HTR-8/SVneo (cell line): ENCODE data around the gene CD209.

ENCODE experiments used
- DNase-seq: peaks from one replicate; pipeline ENCODE4 v3.0.0; 2011; ENCODE audit warnings: low spot score, mixed read lengths; ENCODE audit not compliant: insufficient read length
- FAIRE-seq: peaks from 2 replicates; lab custom pipeline; 2011; peaks lifted over from hg19 to GRCh38; lab: Jason Lieb, UNC

Gene CD209

DNA sequence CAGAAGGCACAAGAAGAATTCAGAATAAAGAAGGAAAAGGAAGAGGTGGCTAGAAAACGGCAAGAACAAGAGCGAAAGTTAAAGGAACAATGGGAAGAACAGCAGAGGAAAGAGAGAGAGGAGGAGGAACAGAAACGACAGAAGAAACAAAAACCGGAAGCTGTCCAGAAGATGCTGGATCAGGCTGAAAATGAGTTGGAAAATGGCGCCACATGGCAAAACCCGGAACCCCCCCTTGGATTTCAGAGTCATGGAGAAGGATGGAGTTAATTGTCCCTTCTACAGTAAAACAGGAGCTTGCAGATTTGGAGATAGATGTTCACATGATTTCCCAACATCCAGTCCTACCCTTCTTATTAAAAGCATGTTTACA lies 6.7 kb downstream of the CD209 start:
- FAIRE-seq: no peak

DNA sequence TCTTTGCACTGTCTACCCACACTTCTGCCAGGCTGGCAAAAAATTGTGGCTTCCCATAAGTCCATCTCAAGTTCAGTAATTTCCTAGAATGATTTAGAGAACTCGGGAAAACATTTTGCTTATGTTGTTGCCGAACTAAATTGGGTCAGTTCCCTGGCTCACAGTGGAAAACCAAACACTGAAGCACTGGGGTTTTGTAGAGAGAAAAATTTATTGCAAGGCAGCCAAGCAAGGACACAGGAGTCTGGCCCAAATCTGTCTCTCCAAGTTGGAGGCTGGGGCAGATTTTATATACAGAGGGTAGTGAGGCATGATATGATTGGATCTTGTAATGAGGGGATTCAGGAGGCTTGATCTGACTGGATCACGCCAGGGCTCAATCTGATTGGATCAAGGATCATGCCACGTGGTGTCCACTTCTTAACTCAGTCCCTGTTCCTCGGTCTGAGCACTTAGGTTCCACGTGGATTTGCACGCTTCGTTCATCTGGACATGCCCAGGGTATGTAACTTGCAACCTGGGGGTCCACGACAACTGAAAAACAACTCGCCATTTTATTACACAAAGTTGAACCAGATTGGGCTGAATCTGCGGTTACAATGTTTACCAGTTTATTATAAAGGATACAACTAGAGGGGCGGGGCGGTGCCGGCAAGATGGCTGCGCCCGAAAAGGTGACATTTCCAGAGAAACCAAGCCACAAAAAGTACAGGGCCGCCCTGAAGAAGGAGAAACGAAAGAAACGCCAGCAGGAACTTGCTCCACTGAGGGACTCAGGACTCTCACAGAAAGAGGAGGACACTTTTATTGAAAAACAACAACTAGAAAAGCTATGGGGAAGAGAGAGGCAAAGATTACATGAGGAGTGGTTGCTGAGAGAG lies 7.3 kb downstream of the CD209 start:
- FAIRE-seq (no peak), DNase-seq (no peak)

More for the DNA sequence above, 6.7 kb downstream of the CD209 start:
- DNase-seq: no peak

DNA sequence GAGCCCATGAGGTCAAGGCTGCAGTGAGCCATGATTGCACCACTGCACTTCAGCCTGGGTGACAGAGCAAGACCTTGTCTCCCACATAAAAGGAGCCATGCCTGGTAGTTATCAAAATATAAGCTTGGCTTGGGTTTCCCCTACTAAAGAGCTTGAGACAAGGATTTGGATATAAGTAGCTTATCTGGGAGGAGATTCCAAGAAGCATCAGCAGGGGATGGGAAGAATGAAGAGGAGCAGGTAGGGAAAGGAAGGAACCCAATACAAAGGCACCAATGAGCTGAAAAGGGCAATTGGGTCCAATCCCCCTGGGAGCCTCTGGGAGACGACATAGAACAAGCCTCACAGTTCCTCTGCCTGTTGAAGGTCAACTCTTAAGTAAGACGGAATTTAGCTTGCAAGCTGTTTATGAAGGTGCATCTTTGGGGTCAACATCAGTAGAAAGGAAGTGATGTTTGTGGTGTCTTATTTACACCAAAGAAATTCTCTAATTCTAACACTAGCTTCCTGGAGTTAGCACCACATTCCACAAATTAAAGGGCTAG lies 8.1 kb downstream of the CD209 start:
- no peak for DNase-seq
- FAIRE-seq: no peak

DNA sequence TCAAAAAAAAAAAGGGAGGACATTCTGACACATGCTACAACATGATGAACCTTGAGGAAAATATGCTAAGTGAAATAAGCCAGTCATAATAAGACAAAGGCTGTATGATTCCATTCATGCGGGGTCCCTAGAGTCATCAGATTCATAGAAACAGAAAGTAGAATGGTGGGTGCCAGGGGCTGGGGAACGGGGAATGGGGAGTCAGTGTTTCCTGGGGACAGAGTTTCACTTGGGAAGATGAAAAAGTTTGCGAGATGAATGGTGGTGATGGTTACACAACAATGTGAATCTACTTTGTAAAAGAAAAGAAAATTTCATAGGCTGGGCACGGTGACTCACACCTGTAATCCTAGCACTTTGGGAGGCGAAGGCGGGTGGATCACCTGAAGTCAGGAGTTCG lies 9.3 kb downstream of the CD209 start:
- FAIRE-seq: no peak
- DNase-seq: no peak

DNA sequence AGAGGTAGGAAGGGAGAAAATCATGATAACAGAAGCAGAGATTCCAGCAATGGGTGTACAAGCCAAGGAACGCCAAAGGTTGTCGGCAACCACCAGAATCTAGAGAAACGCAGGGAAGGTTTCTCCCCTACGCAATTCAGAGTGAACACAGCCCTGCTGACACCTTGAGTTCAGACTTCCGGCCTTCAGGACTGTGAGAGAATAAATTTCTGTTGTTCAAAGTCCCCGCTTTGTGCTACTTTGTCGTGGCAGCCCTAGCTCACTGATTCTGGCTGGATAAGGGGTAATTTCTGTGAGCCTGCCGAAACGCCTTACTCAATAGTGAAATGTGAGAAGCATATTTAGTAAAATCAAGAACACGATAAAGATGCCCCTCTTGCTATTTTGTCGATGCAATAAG lies 10.1 kb downstream of the CD209 start:
- no peak for FAIRE-seq
- no peak for DNase-seq

DNA sequence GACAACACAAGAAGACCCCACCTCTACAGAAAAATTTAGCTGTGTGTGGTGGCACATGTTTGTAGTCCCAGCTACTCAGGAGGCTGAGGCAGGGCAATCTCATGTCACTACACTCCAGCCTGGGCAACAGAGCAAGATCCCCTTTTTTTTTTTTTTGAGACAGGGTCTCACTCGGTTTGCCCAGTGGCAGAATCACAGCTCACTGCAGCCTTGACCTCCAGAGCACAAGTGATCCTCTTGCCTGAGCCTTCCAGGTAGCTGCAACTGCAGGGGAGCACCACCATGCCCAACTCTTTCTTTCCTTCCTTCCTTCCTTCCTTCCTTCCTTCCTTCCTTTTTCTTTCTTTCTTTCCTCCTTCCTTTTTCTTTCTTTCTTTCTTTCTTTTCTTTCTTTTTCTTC lies 11.2 kb downstream of the CD209 start:
- DNase-seq (no peak), FAIRE-seq (no peak)

DNA sequence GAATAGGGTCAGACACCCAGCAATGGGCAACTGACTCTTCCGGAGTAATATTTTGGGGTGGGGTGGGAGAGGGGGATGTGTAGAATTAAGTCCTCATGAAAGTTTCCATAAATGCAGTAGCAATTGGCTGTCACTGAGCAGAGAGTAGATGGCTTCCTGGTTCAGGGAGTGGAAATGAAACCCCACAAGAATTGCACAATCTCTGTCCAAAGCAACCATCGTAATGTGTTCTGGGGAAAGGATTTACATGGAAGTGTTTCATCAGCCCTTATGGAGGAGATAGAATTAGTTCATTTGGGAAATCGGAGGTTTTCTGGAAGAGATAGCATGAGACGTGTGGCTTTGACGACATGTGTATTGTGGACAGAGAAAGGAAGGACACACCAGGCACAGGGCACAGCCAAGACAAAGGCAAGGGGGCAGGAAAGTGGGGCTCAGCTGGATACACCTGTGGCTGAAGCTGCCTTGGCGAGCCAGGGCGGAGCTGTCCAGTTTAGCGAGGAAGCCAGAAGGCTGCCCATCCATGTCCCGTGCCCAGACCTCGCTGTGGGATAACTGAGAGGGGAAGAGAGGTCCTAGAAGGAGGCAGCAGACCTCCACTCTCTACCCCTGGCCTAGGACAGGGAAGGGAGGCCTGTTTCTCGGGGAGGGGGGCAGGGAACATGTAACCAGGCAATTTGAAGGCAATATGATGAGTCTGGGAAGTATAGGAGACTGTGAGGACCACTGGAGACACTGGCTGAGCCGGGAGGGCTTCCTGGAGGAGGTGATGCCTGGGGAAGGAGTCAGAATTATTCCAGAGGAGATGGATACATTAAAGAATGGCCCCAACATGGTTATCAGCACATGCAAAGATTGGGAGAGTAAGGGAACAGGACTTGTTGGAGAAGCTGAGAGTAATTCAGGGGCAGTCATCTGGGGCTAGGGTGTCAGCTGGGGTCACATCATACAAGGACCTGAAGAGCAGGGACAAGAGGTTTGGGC lies 12.8 kb downstream of the CD209 start:
- DNase-seq: no peak

DNA sequence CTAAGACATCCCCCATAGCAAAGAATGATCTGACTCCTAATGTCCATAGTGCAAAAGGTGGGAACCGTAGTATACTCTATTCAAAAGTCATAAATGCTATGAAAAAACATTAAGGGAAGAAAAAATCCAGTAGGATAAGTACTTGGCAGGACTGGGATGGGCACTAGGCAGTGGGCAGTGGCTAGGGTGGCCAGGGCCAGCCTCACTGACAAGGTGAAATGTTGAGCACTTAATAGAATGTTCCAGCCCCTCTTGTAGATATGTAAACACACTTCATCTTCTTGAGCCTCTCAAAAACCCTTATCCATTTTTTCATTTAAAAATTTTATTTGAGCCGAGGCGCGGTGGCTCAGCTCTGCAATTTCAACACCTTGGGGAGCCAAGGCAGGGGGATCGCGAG lies 14.0 kb downstream of the CD209 start:
- DNase-seq (no peak), FAIRE-seq (no peak)

More for the DNA sequence above, 12.8 kb downstream of the CD209 start:
- FAIRE-seq: peak; percentile 33

DNA sequence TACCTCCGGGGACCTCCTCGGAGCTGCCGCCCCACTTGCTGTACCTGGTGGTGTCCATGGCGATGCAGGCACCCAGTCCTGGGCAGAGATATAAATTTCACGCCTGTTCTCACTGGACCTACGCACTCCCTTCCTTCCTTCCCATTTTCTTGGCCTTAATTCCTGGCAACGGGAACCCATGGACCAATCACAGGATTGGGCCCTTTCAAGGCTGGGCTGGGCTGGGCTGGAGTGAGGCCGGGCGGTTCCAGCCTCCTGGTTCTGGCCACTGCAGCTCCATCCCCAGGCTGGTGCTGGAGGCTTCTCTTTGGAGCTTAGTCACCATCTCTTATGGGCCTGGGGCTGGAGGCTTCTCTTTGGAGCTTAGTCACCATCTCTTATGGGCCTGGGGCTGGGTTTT lies 15.3 kb downstream of the CD209 start, which contains the start of gene CLEC4G:
Gene CLEC4G, minus strand, starts transcription at position 66 of the 400 bp plus-strand sequence. Its CDS starts 8 bp downstream, at position 58.
- no peak for FAIRE-seq
- DNase-seq: no peak

DNA sequence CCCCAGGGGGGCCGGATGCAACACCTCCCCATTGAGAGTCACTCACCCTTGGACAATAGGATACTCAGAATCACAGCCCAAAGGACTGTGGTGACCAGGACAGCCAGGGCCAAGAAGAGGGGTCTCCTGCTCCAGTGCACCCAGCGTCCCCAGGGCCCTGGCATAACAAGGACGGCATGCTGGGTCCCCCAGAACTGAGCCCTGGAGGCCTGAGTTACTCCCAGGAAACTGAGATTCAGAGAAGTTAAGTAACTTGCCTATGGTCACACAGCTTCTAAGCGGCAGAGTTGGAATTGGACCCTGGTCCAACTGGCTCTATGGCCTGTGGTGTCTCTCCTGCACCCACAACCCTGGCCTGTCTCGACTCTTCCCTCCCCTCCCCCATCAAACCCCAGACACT lies 15.7 kb downstream of the CD209 start:
- FAIRE-seq: no peak
- DNase-seq: no peak

DNA sequence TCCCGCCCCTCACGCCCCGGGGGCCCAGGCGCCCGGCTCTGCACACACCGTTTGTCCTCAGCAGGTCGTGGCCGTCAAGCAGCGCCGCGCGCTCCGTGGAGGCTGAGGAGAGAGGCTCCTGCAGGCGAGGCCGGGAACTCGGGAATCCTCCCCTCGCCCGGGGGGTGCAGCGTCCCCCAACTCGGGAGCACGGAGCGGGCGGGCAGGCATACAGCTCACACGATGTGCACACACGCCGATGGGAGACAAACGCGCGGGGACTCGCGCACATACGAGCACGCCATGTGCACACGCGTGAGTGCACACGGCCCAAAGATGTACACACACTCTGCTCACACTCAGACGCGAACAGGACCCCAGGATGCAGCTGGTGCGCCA lies 16.1 kb downstream of the CD209 start:
- DNase-seq (no peak), FAIRE-seq (no peak)

DNA sequence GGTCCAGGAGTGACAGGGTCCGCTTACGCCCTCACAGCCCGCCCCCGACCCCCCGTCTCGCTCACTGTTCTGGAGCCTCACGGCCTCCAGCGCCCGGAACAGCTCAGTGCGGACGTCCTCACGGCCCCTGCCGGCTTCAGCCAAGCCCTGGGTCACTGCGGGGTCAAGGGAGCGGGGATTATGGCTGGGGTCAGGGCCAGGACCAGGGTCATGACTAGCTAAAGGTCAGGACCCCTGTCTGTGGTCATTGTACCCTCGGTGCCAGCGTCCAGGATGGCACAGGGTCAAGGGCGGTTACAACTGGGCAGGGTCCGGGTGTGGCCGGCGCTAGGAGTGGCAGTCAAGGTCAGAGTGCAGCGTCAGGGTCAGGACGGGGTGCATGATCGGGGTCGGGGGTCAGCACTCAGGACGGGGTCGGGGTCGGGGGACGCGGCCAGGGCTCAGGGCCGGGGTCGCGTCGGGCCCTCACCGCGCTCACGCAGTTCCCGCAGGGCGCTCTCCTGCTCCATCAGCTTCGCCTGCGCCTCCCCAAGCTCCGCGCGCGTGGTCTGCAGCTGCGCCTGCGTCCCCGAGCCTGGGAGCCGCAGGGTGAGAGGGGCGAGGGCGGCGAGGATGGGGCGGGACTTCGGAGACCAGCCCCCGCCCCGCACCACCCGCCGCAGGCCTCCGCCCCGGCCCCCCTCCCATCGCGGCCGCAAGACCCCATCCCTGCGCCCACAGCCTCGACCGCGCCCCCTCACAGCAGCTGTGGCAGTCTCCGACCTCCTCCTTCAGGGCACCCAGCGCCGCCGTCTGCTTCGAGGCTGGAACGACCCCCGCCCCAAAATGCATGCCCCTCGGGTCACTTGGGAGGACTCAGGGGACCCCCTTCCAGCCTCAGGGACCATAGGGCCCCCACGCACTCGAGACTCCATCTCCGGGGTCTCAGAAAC lies 16.8 kb downstream of the CD209 start:
- FAIRE-seq (no peak), DNase-seq (no peak)

DNA sequence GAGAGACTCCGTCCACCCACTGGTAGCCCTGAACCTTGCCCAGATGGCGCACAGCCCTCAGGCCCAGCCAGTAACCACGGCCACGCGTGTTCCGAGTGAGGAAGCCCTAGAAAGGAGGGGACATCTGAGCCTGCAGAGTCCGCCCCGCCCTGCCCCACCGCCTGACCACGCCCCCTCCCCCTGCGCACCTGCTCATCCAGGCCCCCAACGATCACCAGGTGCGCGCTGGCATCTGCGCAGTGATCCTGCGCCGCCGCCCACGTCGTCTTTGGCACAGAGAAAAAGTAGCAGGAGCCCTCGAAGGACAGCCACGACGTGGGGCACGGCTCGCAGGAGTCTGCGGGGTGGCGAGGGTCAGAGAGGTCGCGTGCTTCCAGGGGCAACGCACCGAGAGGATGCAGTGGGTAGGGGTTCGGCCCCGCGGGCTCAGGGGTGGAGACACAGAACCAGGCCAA lies 17.5 kb downstream of the CD209 start:
- no peak for FAIRE-seq
- DNase-seq: no peak

DNA sequence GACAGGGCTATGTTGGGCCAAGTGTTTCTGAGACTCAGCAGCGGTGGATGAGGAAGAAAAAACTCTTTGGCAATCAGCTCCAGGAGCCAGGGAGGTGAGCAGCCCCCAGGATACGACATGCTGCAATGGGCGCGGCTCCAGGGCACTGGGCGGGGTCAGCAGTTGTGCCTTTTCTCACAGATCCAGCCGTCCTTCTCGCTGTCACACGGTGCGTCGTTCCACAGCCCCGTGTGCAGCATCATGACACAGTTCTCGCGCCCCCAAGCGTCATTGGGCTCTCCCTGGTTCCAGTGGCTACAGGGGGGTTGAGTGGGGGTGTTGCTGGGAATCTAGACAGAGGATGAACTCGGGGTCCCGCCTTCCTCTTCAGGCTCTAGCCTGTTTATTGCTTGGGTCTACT lies 18.1 kb downstream of the CD209 start:
- DNase-seq: no peak
- FAIRE-seq: no peak

DNA sequence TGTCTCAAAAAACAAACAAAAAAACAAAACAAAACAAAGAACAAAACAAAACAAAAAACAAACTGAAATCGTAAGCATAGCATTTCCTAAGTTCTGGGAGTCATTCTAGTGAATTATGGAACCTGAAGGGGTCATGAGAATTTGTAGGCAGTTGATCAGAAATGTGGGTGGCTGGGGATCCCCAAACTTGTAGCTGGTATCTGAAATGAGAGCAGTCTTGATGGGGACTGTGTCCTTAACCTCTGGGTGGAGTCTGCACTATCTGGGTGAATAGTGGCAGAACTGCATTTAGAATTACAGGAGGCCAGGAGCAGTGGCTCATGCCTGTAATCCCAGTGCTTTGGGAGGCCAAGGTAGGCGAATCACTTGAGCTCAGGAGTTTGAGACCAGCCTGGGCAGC lies 21.5 kb downstream of the CD209 start:
- FAIRE-seq (no peak), DNase-seq (no peak)

DNA sequence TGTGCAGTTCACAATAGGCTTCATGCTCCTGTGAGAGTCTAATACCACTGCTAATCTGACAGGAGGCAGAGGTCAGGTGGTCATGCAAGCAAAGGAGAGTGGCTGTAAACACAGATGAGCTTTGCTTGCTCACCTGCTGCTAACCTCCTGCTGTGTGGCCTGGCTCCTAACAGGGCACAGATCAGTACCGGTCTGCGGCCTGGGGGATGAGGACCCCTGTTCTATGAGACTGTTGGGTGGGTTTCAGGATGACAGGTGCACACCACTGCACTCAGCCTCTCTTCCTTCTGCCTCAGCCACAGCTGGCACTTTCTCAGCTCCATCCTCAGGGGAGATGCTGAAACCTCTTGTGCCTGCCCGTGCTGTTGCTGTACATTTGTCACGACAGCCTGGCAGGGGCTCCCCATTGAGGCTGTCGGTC lies 25.1 kb downstream of the CD209 start:
- FAIRE-seq: no peak
- no peak for DNase-seq

DNA sequence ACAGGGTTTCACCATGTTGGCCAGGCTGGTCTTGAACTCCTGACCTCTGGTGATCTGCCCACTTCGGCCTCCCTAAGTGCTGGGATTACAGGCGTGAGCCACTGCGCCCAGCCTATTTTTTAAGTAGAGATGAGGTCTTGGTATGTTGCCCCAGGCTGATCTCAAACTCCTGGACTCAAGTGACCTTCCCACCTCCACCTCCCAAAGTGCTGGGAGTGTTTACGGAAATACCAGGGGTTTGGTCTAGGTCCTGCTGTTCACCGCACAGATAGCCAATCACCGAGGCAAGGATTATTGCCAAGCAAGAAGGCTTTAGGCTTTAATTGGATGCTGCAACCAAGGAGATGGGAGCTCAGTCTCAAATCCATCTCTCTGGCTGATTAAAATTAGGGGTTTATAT lies 27.0 kb downstream of the CD209 start:
- DNase-seq (no peak), FAIRE-seq (no peak)

DNA sequence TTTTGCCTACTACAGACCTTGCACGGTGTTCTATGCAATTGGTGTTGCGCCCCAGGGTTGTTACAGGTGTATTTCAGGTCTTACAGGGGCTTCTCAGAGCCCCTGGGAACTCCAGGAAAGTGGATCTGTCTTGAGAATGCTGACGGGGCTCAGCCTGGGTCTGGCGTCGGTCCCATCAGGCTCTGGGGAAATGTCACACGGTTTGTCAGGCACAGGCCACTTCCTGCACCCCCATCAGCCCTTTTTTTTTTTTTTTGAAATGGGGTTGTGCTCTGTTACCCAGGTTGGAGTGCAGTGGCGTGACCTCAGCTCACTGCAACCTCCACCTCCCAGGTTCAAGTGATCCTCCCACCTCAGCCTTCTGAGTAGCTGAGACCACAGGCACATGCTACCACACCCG lies 28.7 kb downstream of the CD209 start:
- no peak for FAIRE-seq

DNA sequence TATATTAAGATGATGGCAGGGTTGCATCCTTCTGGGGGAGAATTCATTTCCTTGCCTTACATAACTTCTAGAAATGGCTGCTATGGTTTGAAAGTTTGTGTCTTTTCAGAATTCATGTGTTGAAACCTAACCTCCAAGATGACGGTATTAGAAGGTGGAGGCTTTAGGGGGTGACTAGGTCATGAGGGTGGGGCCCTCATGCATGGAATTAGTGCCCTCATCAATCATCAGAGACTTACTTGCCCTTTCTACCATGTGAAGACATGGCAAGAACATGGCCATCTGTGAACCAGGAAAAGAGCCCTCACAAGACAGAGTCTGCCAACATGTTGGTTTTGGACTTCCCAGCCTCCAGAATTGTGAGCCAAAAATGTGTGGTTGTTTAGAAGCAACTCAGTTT lies 30.6 kb downstream of the CD209 start:
- FAIRE-seq (no peak), DNase-seq (no peak)

More for the DNA sequence above, 28.7 kb downstream of the CD209 start:
- no peak for DNase-seq

DNA sequence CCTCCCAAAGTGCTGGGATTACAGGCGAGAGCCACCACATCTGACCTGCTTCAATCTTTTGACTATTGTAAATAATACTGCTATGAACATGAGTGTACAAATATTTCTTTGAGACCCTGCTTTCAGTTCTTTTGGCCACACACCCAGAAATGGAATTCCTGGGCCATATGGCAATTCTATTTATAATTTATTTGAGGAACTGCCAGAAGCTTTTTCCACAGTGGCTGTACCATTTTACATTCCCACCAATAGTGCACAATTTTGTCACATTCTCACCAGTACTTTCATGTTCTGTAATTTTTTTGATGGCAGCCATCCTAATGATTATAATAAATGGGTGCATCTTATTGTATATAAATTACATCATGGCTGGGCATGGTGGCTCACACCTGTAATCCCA lies 31.7 kb downstream of the CD209 start:
- no peak for FAIRE-seq
- DNase-seq: no peak
